HT1080 (cell line): Measurements from ENCODE around the gene TRA2A. TPM values are rescaled to one million over a fixed set of nuclear protein-coding genes. Genes with fewer than 3 reads are reported as not detected.
"Not testable (repeated sequence)": the region's sequence is repeated elsewhere in the genome, so short reads cannot be mapped to it uniquely, and the experiment has no call there.

Source experiments
- DNase-seq: peaks from one replicate; pipeline ENCODE4 v3.0.0-alpha.2; 2015; ENCODE audit warnings: low read depth
- total RNA-seq: library from RNA; depleted of rRNA; stranded (reverse); fragments of >200 nt; shearing (Covaris generic); gene quantifications from 2 replicates; pipeline ENCODE4 v1.2.3, GENCODE V29; 2014

Gene TRA2A
- total RNA-seq, 1 experiment from 2014 or later = 49.6 TPM

DNA sequence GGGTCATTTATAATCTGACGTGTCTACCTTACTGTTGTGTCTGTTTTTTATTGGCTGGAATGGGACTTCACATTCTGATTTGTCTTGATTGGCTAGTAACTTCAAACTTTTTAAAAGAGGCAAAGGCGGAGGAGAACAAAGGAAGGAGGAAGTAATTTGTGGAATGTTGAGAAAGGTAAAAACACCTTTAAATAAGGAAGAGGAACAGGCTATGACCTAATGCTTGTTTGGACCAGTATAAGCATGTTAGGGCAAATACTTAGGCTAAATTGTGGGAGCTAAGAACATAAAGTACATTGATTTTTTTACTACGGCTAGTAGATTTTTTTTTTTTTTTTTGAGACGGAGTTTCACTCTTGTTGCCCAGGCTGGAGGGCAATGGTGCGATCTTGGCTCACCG lies 18.0 kb downstream of the TRA2A start:
- DNase-seq = not testable (repeated sequence)

DNA sequence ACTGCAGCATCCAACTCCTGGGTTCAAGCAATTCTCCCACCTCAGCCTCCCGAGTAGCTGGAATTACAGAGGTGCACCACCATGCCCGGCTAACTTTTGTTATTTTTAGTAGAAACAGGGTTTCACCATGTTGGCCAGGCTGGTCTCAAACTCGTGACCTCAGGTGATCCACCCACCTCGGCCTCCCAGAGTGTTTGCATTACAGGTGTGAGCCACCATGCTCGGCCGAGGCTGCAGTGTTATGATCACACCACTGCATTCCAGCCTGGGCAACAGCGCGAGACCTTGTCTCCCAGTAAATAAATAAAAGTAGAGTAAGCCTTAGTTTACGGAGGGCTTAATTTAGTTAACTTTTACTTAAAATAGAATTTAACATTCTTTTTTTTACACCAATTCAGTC lies 37.8 kb downstream of the TRA2A start:
- no peak for DNase-seq

DNA sequence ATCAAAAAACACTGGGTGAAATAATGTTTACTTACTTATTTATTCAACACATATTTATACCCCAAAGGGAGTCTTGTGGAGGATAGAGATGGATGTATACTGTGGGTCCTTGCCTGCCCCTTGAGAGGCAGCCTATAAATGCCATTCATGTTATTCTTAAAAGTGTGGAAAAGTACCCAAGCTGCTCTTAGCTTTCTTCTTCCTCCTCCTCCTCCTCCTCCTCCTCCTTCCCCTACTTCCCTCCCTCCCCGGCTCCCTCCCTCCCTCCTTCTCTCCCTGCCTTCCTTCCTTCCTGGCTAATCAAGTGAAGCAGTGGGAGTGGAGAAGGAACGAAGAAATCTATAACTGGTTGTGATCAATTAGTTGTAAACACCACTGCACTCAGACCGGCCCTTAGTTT lies 40.3 kb downstream of the TRA2A start:
- no peak for DNase-seq

DNA sequence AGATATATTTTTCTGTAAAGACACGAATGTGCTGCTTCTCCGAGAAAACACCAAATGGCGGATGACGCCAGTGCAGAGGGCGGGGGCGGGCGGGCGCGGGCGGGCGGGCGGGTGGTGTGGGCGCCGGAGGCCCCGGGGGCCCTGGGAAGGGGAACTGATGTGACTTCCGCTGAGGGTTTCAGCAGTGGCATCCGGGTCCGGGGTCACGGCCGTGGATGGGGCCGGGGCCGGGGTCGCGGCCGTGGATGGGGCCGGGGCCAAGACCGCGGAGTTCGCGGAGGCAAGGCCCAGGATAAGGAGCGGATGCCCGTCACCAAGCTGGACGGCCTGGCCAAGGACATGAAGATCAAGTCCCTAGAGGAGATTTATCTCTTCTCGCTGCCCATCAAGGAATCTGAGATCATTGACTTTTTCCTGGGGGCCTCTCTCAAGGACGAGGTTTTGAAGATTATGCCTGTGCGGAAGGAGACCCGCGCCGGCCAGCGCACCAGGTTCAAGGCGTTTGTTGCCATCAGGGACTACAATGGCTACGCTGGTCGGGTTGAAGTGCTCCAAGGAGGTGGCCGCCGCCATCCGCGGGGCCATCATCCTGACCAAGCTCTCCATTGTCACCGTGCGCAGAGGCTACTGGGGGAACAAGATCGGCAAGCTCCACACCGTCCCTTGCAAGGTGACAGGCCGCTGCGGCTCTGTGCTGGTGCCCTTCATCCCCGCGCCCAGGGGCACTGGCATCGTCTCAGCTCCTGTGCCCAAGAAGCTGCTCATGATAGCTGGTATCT lies 41.2 kb downstream of the TRA2A start:
- no peak for DNase-seq

DNA sequence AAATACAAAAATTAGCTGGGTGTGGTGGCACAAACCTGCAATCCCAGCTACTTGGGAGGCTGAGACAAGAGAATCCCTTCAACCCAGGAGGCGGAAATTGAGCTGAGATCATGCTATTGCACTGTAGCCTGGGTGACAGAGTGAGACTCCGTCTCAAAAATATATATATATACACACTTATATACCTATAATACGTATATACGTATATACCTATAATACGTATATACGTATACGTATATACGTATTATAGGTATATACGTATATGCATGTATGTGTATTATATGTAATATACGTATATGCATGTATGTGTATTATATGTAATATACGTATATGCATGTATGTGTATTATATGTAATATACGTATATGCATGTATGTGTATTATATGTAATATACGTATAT lies 43.1 kb downstream of the TRA2A start:
- DNase-seq = not testable (repeated sequence)

DNA sequence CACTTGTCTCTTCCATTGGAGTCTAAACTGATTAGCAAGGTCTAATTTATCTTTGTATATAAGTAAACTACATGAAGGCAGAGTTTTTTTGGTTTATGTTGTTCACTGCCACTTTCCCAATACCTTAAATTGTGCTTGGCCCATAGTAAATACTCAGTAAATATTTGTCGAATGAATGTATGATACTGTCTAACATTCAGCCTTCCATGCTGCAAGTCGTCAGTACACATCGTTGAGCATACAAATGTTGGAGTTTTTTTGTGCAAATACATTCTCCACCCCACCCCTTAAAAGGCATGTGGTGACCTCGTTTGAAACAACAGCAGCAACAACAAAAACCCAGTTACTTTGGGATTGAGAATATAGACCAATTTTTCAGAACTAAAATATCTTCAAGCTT lies 44.1 kb downstream of the TRA2A start:
- DNase-seq = no peak

DNA sequence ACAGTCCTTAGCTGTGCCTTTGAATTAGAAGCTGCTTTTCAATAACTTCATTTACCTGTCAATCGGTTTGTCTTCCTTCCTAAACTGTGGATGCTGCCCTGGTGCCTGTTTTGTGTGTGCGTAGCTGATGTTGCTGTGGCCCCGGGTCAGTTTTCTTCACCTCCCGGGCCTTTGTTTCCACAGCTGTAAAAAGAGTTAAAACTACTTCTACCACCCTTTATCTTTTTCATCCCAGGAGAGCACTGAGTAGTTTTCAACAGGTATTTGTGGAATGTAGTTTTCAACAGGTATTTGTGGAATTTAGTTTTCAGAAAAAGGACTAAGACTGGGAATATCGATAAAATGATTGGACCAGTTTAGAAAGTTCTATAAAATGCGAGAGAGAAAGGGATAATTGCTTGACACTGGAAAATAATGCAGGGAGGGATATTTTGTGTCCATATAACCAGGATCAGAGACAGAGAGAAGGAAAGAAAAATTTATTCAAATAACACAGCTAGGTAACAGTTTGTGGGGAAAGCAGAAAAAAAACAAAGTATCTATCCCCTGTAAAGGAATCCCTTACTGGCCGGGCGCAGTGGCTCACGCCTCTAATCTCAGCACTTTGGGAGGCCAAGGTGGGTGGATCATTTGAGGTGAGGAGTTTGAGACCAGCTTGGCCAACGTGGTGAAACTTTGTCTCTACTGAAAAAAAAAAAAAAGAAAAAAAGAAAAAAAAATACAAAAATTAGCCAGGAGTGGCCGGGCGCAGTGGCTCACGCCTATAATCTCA lies 45.6 kb downstream of the TRA2A start:
- no peak for DNase-seq

DNA sequence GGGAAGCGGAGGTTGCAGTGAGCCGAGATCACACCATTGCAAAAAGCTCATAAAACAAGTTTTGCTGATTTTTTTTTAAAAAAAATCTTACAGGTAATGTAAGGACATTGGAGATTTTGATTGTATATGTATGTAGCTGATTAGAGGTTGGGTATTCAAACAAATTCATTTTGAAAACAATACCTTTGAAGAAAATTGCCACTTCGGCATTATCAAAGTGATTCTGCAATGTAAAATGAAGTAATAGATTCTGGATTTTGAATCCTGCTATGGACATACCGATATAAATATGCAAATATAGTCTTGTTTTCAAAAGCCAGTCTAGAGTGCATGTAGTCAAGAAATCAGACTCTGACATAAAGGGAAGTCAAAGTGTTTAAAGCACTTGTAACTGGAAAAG lies 49.1 kb downstream of the TRA2A start:
- DNase-seq = no peak

DNA sequence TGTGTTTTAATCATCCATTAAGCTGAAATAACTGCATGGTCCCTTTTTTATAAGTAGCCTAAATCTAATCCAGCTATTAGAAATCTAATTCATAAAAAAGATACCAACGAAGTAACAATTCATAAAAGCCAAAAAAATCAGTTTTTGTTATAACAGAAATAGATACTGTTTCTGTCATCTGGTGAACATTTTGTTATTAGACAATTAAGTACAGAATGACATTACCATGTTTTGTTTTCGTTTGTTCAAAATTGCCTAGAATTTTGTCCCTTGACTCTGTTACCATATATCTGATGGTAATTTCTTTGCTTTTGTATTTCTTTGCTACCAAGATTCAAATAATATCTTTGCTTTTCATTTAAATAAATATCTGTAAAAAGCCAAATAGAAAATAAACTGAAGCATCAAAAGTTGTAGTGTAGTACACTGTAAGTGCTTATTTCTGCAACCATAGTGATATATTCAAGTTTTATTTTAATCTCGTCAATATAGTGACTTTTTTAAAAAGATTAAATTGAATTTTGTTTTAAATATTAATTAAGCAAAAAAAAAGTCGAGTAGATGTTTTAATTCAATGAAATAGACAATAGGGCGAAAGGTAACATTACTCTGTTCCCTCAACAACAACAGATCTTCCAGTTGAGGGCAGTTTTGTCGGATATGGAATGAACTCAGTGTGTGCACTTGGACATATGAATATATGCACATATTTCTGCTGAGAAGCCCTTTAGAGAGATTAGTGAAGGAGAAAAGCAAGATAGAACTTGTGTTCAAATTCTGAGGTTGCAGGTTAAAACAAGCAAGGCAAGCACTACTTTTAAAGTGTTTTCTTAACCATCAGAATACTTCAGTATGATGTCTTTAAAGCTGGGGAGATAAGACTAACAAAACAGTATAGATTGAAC lies 53.6 kb downstream of the TRA2A start:
- DNase-seq = no peak

DNA sequence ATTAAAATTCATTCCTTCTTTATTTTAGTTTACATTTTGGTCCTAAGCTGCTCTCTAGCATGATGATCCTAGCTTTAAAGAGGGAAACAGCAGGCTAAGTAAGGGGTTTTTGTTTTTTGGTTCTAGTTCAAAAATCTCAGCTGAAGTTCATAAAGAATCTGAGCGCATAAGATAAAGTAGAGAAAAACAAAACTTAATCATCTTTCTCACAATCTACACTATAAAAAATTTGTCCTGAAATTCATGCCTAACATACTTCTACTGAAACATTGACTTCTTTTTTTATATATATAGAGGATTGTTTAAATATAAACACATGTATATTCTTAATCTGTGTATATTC lies 54.7 kb downstream of the TRA2A start:
- no peak for DNase-seq

DNA sequence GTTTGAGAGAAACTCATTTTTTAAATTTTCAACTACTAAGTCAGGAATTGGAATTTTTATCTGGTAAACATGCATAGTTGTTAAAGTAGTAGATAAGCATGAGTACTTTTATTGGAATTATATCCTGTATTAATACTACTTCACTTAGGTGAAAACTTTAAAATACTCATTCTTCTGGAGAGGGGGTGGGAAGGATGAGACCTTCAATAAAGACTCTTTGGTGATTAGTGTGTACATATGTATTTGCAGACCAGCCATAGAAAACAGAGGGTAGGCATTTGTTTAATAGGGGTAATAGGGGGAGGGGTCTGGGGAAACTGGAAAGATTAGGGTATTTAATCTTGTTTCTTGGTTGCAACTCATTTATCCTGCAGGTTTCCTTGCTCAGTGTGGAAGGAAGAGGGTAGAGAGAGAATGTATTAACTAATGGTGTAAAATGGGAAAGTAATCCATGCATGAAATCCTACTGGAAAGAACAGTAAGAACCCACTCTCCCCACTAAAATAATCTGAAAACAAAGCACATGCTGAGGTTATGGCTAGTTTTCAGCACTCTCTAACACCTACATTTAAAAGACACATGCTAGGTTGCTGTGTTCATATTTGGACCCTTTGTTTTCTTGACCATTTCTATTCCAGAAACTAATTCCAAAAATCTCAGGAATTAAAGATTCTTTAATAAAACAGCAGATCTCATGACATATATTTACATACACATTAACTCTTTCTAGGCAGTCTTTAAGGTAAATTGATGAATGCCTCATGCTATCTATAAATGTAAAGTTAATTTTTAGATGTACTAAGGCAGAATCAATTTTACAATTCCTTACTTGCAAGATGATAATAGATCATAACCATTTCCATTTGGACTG lies 55.3 kb downstream of the TRA2A start:
- DNase-seq = no peak

DNA sequence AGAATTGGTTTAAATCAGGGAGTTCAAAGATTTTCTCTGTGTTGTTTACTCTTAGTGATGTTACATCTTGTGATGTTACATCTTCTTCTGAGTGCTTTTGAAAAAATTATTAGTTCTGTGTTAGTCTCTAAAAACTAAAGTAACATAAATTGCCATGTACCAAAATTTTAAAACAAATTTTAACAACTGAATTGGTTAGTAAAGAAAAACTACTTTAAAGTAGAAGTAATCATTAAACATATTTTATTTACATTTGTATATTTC lies 56.3 kb downstream of the TRA2A start:
- DNase-seq = no peak

DNA sequence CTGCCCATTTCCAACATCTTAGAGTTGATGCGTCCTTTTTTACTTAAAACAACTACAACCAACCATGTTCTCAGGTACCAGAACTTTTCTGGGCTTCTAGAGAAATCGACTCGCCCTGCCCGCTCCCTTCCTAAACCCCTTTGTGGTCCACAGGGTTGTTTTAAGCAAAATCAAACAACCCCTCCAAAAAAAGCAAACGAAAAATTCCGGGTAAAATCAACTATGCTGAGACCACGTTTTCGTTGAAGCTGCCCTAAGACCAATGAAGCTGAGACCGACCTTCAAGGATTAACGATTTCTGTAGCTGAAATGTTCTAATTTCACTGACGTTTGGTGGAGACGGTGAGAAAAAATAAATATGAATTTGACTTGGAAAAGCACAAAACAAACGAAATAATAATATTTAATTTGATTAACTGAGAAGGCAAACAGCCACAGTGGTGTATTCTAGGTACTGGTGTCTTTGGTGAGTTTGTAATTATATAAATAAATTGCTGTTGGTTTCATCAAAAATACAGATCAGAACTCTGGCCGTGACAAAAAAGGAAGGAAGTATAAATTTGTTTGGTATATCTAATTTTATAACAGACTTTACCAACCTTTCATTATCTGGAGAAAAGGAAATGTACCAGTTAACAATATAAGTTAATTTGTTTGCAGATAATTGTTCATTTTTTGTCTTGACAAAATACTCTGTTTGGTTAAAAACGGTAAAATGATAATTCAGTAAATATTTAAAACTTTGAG lies 56.8 kb downstream of the TRA2A start:
- no peak for DNase-seq

DNA sequence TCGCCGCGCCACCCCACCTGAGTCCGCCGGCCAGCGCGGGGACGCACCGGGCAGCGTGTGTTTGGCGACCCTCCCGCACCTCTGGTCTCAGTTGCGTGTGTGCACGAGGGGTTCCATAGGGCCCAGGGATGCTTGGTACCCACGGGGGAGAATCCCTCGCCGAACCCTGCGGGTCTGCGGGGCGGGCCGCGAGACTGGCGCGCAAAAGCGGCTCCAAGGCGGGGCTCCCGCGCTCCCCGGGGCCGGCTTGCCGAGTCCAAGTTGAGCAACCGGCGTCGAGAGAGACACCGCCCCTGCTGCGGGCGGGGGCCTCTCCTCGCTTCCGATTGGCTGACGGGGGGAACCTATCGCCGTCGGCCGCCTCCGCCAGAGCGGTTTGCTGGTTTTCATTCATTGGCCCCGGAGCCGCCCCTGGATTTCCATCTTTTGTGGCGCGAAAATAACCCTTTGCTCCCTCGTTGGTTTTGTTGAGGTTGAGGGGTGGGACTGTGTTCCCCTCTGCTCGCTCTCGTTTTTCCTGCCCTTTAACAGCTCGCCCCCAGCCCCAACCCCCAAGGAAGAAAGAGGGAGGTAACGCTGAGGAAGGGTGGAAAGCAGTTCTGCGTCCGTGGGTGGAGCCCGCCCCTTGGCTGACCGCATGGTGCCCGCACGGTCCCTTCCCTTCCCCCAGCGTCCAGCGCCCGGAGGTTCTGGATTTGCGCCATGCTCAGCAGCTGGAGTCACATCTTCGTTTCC lies 57.5 kb downstream of the TRA2A start:
- peak; percentile 99 for DNase-seq

DNA sequence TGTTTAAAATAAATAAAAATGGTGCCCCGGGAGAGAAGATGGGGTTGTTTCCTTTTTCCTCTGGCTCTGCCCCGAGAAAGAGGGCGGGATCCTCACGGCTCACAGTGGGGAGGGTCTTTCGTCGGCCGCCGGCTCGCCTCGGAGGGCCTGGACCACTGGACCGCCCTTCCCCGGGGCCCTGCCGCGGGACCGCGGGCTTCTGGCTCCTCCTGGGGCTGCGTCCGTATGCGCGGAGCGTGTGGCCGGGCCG lies 58.0 kb downstream of the TRA2A start:
- DNase-seq = no peak

DNA sequence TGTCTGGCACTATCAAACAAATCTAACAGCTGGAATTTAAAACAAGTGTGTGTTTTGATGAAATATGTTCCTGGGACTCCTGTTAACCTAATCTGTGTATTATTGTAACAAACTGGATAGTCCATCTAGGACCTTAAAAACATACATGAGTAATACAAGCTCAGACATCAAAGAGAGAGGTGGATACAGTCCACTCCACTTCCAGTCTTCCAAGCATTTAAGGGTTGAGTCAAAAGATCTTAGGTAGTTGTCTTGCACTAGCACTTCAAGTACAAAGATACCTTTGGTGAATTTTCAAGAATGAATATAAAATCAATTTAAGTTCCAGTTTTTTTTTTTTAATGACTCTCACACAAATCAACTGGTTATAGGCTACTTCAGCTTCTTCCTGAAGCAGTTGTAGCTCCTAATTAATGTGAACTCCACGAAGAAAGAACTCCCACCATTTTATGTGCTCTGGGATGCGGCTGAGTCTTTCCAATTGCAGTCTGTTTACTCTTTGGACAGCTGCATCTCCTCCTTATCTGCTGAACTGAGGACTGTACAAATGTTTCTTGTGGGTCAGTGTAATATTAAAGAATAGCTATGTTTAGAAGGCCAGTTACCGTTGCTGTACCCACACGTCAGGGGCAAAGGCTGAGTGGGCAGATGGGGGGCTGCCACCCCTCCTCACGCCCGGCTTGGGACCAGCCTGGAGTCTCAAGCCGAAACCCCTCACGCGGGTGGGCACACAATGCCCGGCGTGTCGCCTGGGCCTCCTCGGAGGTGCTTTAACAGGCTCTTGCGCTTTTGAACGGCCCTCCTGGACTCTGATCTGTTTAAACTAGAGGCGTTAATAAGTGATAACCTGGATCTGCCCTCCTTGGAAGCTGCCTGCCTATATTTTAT lies 58.6 kb downstream of the TRA2A start:
- DNase-seq = peak; percentile 53

DNA sequence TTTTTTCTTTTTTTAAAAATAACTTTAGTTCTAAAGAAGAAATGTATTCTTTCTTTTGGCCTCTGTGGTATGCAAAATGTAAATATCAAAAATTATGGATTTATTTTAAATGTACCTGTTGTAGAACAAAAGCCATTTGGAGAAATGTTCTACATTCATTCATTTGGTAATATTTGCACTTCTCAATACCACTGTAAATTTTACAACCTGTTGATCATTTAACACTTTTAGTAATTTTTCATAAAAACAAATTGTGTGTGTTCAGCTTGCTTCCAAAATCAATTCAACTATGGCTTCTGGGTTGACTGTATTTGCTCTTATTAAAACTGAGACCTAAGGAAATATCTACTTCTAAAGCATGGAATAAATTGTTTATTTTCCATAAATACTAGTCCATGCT lies 59.2 kb downstream of the TRA2A start:
- DNase-seq = no peak

DNA sequence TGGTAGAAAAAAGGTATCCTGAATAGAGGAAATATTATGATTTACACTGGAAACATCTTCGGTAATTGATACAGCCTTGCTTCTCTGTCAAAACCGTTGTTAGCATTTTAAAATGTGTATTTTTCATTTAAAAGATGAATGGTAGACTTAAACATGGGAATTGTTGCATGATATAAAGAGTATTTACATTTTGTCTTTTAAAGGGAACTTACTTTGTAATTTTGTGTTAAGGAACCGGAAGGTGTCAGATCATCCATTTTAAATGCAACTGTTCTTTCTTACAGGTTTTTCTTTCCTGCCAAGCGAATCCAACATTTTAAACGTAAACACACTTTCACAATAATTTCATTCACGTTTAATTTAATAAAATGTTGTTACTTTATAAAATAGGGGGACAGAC lies 59.7 kb downstream of the TRA2A start:
- no peak for DNase-seq
